Nephron progenitor cell (in vitro differentiated cells): ENCODE results near the gene UNCX.

ENCODE experiments used
- DNase-seq: peaks from one replicate; pipeline ENCODE4 v3.0.0; 2021
- H3K27ac Mint-ChIP-seq: 2 replicates; pipeline ENCODE4 v1.8.0; 2021; ENCODE audit warnings: mild to moderate bottlenecking, moderate library complexity, mixed read lengths
- H3K27me3 Mint-ChIP-seq: 2 replicates; pipeline ENCODE4 v1.8.0; 2021; ENCODE audit warnings: mild to moderate bottlenecking, low read depth, mixed read lengths; ENCODE audit not compliant: poor library complexity
- H3K36me3 Mint-ChIP-seq: 2 replicates; pipeline ENCODE4 v1.8.0; 2021; ENCODE audit warnings: low read depth, mixed read lengths
- H3K4me1 Mint-ChIP-seq: 2 replicates; pipeline ENCODE4 v1.8.0; 2021; ENCODE audit warnings: mixed read lengths
- H3K4me3 Mint-ChIP-seq: 2 replicates; pipeline ENCODE4 v1.8.0; 2021; ENCODE audit warnings: mild to moderate bottlenecking, moderate library complexity, mixed read lengths
- H3K9me3 Mint-ChIP-seq: 2 replicates; pipeline ENCODE4 v1.8.0; 2021; ENCODE audit warnings: mild to moderate bottlenecking, moderate library complexity, mixed read lengths
- TF ChIP-seq, protein P1 (sequence below): fragments of 200-600 bp; sonication (generic); IDR thresholded peaks from 2 replicates; pipeline ENCODE4 v1.5.0; 2021; ENCODE audit warnings: antibody characterized with exemption

UNCX gene

DNA sequence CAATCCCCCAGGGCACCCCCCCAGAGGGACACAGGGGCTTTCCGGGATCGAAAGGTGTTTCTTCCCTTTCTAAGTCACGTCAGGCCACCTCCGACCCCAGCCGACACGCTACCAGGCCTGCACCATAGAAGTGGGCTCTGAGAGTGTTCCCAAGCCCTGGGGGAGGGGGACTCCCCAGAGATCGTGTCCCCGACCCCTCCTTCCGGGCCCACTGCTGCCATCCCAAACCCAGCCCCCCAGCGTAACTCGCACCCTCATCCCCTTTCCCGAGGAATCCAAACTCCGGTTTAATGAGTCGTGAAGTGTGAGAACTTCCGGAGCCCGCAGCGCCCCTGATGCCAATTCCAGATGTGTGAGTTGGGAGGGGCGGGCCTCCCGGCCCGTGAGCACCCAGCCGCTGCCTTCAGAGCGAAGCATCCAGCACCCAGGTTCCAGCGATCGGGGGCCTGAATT is 11.3 kb downstream of the UNCX start:
- DNase-seq, result peak; percentile 60
- peaks cover 97% of the 10 kb centered on the region for H3K27me3 Mint-ChIP-seq
- TF ChIP-seq, protein P1, sequence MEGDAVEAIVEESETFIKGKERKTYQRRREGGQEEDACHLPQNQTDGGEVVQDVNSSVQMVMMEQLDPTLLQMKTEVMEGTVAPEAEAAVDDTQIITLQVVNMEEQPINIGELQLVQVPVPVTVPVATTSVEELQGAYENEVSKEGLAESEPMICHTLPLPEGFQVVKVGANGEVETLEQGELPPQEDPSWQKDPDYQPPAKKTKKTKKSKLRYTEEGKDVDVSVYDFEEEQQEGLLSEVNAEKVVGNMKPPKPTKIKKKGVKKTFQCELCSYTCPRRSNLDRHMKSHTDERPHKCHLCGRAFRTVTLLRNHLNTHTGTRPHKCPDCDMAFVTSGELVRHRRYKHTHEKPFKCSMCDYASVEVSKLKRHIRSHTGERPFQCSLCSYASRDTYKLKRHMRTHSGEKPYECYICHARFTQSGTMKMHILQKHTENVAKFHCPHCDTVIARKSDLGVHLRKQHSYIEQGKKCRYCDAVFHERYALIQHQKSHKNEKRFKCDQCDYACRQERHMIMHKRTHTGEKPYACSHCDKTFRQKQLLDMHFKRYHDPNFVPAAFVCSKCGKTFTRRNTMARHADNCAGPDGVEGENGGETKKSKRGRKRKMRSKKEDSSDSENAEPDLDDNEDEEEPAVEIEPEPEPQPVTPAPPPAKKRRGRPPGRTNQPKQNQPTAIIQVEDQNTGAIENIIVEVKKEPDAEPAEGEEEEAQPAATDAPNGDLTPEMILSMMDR, result no peak
- H3K9me3 Mint-ChIP-seq, result no peaks in the 10 kb centered on the region
- H3K27ac Mint-ChIP-seq, result no peak overlapping the region
- H3K4me3 Mint-ChIP-seq, result peak overlapping the region; percentile 65
- no peaks in the 10 kb centered on the region for H3K36me3 Mint-ChIP-seq
- peaks cover 69% of the 10 kb centered on the region for H3K4me1 Mint-ChIP-seq

DNA sequence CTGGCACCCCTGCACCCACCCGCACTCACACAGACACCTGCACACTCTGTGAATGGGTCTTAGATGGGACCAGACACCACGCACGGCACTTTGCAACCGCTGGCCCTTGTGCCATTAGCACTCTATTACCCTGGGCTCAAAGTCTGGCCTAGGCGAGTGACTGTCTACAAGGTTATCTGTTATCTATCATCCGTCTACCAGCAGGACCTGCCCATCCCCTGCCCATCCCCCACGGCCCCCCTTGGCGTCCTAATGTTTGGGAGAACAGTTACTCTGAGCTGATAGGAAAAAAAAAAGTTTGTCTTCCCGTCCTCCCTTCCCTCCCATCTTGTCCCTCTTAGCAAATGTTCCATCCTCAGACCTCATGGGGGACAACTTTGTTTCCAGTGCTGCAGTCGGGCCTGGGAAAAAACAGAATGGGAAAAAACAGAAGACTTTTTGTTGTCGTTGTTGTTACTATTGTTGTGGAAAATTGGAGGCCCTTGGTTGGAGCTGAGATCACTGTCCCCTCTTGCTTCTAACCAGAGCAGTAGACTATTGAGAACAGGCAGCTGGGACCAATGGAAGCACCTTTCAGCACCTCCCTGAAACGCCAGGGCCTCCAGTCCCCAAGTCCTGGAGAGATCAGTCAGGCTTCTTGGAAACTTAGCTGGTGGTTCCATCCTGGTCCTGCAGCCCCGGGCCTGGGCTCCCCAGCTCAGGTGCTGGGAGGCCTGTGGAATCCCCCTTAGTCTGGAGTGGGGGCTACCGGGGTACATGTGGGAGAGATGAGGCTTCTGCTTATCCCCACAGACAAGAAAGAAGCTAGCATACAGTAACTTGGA is 12.2 kb downstream of the UNCX start:
- Mint-ChIP-seq H3K27me3 (peaks cover 94% of the 10 kb centered on the region), H3K9me3 (no peaks in the 10 kb centered on the region), H3K4me1 (peaks cover 65% of the 10 kb centered on the region), H3K27ac (no peak overlapping the region), H3K36me3 (no peaks in the 10 kb centered on the region), H3K4me3 (no peak overlapping the region)
- TF ChIP-seq, protein P1, result no peak
- DNase-seq, result no peak

- peaks cover 94% of the 10 kb centered on the region for H3K27me3 Mint-ChIP-seq
- TF ChIP-seq, protein P1, result no peak
- no peaks in the 10 kb centered on the region for H3K36me3 Mint-ChIP-seq
- H3K9me3 Mint-ChIP-seq, result no peaks in the 10 kb centered on the region
- peak overlapping the region; percentile 61 for H3K4me3 Mint-ChIP-seq
- H3K27ac Mint-ChIP-seq, result no peak overlapping the region
- peaks cover 66% of the 10 kb centered on the region for H3K4me1 Mint-ChIP-seq
- no peak for DNase-seq
Observed at GRCh38 chr7:1245524-1246050, 12.9 kb downstream of the UNCX start.

DNA sequence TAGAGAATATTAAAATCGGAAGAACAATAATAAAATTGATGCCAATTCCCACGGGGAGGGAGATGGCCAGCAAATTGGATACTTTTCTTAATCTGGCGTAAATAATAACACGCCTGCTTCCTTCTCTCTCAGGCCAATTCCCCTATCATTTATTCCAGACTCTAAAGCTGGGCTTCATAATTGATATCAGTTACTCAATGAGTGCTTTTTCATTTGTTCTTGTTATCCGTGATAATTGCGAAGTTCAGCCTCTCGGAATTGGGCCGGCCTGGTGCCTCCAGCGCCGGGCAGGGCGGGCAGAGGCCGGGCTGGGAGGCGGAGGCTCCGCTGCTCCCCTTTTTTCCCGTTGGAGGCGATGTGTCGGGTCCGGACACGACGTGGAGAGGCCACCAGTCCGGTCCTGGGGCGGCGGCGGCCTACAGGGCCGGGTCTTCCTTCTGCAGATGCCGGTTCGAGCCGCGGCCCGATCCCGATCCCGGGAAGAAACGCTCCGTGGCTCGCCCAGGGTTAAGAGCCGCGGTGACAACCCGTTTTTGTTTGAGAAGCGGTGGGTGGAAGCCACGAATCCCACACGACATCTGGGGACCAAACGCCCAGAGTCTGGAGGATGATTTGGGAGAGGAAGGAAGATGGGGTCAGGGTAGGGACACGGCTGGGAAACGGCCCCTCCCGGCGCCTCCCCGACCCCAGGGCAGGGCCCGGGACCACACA is 13.6 kb downstream of the UNCX start:
- Mint-ChIP-seq H3K27ac (no peak overlapping the region), H3K4me3 (peak overlapping the region; percentile 78), H3K36me3 (no peaks in the 10 kb centered on the region), H3K9me3 (no peaks in the 10 kb centered on the region), H3K27me3 (peaks cover 94% of the 10 kb centered on the region), H3K4me1 (peaks cover 69% of the 10 kb centered on the region)
- DNase-seq, result no peak
- TF ChIP-seq, protein P1, result no peak

DNA sequence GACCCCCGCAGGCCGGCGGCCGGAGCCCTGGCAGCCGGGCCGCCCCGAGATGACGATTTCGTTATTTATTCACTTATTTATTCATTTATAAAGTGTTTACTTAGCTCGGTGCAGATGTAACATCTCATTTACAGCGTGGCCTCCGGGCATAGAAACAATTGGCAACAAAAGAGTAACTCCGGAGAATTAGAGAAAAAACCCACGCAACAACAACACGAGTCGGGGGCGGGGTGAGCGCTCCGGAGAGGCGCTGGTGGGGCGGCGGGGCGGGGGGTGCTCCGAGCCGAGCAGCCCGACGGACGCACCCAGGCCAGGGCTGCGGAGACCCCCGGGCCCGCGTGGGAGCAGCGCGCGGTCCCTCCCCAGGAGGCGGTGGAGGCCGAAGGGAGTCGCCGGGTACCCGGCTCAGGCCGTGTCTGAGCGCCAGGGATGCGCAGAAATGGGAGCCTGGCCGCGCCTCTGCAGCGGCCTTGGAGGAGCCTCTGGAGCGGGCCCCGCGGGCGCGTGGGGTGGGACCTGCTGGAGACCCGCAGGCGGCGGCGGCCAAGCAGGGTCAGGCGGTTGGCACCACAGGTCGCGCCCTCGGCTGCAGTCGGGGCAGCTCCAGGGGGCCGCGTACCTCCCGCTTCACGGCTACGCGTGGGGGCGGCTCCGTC is 14.3 kb downstream of the UNCX start:
- no peak overlapping the region for H3K27ac Mint-ChIP-seq
- peak overlapping the region; percentile 56 for H3K4me3 Mint-ChIP-seq
- H3K27me3 Mint-ChIP-seq, result peaks cover 88% of the 10 kb centered on the region

More for the DNA sequence above, 14.3 kb downstream of the UNCX start:
- no peaks in the 10 kb centered on the region for H3K36me3 Mint-ChIP-seq
- H3K4me1 Mint-ChIP-seq, result peaks cover 75% of the 10 kb centered on the region
- TF ChIP-seq, protein P1, result no peak
- no peak for DNase-seq
- no peaks in the 10 kb centered on the region for H3K9me3 Mint-ChIP-seq
